ENCODE data around the gene KIF3C. TPM values are rescaled to one million over a fixed set of nuclear protein-coding genes. Genes with fewer than 3 reads are reported as not detected.
"Not testable (repeated sequence)": the region's sequence is repeated elsewhere in the genome, so short reads cannot be mapped to it uniquely, and the experiment has no call there.

The KIF3C gene
- total and polyA plus RNA-seq, 2 donors (not counting 1 experiment from before 2014, with no cell fraction given) = 9.7 to 13.0 TPM

DNA sequence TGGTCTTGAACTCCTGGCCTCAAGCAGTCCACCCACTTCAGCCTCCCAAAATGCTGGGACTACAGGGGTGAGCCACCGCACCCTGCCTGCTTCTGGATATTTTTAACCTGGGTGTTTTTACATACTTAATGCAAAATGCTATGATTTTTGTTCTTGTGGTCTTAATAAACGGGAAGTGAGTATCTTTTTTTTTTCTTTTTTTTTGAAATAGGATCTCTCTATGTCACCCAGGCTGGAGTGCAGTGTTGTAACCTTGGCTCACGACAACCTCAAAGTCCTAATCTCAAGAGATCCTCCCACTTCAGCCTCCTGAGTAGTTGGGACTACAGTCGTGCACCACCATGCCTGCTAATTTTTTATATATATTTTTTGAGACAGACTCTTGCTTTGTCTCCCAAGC is 84.8 kb downstream of the KIF3C start:
- Histone ChIP-seq H3K79me2 (ENCODE audit: control insufficient read depth, insufficient read depth, low read length) (no peaks in the 10 kb centered on the region), H4K20me1 (ENCODE audit: control insufficient read depth, extremely low read depth, insufficient read depth, low read length) (no peaks in the 10 kb centered on the region), H3K27ac (ENCODE audit: insufficient read depth, low read length) (no peak overlapping the region), H2AFZ (ENCODE audit: low read length) (no peak overlapping the region), H3K4me3 (replicated peaks in 1 of 4; ENCODE audit: control extremely low read depth in 1 of 4, insufficient read depth in 1 of 4, low read depth in 3 of 4, low read length in 4 of 4) (no peak overlapping the region), H3K36me3 (ENCODE audit: control insufficient read depth, insufficient read depth, low read length) (no peaks in the 10 kb centered on the region), H3K4me2 (ENCODE audit: extremely low read depth, insufficient read depth, low read length) (no peak overlapping the region), H3K9me3 (ENCODE audit: control insufficient read depth, insufficient read depth, low read depth, low read length) (no peaks in the 10 kb centered on the region), H3K9ac (ENCODE audit: insufficient read depth, low read length) (no peak overlapping the region), H3K4me1 (ENCODE audit: control insufficient read depth, extremely low read depth, insufficient read depth, low read length) (no peaks in the 10 kb centered on the region), H3K27me3 (ENCODE audit: control insufficient read depth, insufficient read depth, low read length) (no peaks in the 10 kb centered on the region)
- no peak for DNase-seq (ENCODE audit: low read depth in 2 of 2)
- TF ChIP-seq EZH2 (IDR thresholded peaks at IDR 0.05; ENCODE audit: low read length, missing control alignments) = no peak
- TF ChIP-seq, protein P1, sequence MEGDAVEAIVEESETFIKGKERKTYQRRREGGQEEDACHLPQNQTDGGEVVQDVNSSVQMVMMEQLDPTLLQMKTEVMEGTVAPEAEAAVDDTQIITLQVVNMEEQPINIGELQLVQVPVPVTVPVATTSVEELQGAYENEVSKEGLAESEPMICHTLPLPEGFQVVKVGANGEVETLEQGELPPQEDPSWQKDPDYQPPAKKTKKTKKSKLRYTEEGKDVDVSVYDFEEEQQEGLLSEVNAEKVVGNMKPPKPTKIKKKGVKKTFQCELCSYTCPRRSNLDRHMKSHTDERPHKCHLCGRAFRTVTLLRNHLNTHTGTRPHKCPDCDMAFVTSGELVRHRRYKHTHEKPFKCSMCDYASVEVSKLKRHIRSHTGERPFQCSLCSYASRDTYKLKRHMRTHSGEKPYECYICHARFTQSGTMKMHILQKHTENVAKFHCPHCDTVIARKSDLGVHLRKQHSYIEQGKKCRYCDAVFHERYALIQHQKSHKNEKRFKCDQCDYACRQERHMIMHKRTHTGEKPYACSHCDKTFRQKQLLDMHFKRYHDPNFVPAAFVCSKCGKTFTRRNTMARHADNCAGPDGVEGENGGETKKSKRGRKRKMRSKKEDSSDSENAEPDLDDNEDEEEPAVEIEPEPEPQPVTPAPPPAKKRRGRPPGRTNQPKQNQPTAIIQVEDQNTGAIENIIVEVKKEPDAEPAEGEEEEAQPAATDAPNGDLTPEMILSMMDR (conservative IDR thresholded peaks at IDR 0.05 in 1 of 2, IDR thresholded peaks at IDR 0.05 in 1 of 2; ENCODE audit: low read depth in 1 of 2, low read length in 2 of 2) = no peak

DNA sequence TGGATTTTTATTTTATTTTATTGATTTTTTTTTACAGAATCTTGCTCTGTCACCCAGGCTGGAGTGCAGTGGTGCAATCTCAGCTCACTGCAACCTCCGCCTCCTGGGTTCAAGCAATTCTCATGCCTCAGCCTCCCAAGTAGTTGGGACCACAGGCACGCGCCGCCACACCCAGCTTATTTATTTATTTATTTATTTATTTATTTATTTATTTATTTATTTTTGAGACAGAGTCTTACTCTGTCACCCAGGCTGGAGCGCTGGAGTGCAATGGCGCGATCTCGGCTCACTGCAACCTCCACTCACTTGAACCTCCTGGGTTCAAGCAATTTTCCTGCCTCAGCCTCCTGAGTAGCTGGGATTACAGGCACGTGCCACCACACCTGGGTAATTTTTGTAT is 86.0 kb downstream of the KIF3C start:
- H3K9me3 ChIP-seq (ENCODE audit: control insufficient read depth, insufficient read depth, low read depth, low read length); H3K9ac ChIP-seq (ENCODE audit: insufficient read depth, low read length); H3K4me3 ChIP-seq (replicated peaks in 1 of 4; ENCODE audit: control extremely low read depth in 1 of 4, insufficient read depth in 1 of 4, low read depth in 3 of 4, low read length in 4 of 4); H2AFZ ChIP-seq (ENCODE audit: low read length); H3K4me2 ChIP-seq (ENCODE audit: extremely low read depth, insufficient read depth, low read length); H4K20me1 ChIP-seq (ENCODE audit: control insufficient read depth, extremely low read depth, insufficient read depth, low read length); H3K79me2 ChIP-seq (ENCODE audit: control insufficient read depth, insufficient read depth, low read length); H3K27me3 ChIP-seq (ENCODE audit: control insufficient read depth, insufficient read depth, low read length); H3K36me3 ChIP-seq (ENCODE audit: control insufficient read depth, insufficient read depth, low read length); H3K4me1 ChIP-seq (ENCODE audit: control insufficient read depth, extremely low read depth, insufficient read depth, low read length); DNase-seq (ENCODE audit: low read depth in 2 of 2); H3K27ac ChIP-seq (ENCODE audit: insufficient read depth, low read length): not testable (repeated sequence)

DNA sequence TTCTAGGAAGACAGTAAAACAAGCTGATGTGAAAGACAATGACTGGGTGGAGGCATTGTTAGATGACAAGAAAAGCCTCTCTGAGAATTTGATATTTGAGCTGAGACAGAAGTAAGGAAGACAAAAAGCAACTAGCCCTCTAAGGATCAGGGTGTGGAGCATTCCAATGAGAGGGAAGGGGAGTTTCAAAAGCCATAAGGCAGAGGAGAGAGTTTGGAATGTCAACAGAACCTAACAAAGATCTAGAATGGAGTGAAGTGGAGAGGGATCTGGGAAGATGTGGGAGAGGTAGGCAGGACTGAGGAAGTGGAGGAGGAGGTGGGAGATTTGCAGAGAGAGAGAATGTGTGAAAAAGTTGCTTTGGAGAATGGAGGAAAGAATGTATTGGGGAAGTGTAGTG is 86.7 kb downstream of the KIF3C start:
- no peaks in the 10 kb centered on the region for H3K9me3 ChIP-seq (ENCODE audit: control insufficient read depth, insufficient read depth, low read depth, low read length)
- H3K4me3 ChIP-seq (replicated peaks in 1 of 4; ENCODE audit: control extremely low read depth in 1 of 4, insufficient read depth in 1 of 4, low read depth in 3 of 4, low read length in 4 of 4) = no peak overlapping the region
- no peaks in the 10 kb centered on the region for H3K27me3 ChIP-seq (ENCODE audit: control insufficient read depth, insufficient read depth, low read length)
- H3K9ac ChIP-seq (ENCODE audit: insufficient read depth, low read length) = no peak overlapping the region
- H3K4me1 ChIP-seq (ENCODE audit: control insufficient read depth, extremely low read depth, insufficient read depth, low read length) = no peaks in the 10 kb centered on the region
- H2AFZ ChIP-seq (ENCODE audit: low read length) = no peak overlapping the region
- no peaks in the 10 kb centered on the region for H4K20me1 ChIP-seq (ENCODE audit: control insufficient read depth, extremely low read depth, insufficient read depth, low read length)
- H3K27ac ChIP-seq (ENCODE audit: insufficient read depth, low read length) = no peak overlapping the region
- H3K36me3 ChIP-seq (ENCODE audit: control insufficient read depth, insufficient read depth, low read length) = no peaks in the 10 kb centered on the region
- TF ChIP-seq, protein P1 (conservative IDR thresholded peaks at IDR 0.05 in 1 of 2, IDR thresholded peaks at IDR 0.05 in 1 of 2; ENCODE audit: low read depth in 1 of 2, low read length in 2 of 2) = no peak
- no peak overlapping the region for H3K4me2 ChIP-seq (ENCODE audit: extremely low read depth, insufficient read depth, low read length)
- DNase-seq (ENCODE audit: low read depth in 2 of 2) = no peak
- no peaks in the 10 kb centered on the region for H3K79me2 ChIP-seq (ENCODE audit: control insufficient read depth, insufficient read depth, low read length)

DNA sequence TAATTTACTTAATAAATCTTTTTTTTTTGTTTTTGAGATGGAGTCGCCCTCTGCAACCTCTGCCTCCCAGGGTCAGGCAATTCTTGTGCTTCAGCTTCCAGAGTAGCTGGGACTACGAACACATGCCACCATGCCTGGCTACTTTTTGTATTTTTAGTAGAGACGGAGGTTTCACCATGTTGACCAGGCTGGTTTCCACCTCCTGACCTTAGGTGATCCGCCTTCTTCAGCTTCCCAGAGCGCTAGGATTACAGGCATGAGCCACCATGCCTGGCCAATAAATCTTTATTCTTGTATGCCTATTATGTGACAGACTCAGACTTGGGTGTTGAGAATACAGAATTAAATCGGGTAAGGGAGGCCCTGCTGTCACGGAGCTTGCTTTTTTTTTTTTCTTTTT is 87.3 kb downstream of the KIF3C start:
- H3K9me3 ChIP-seq (ENCODE audit: control insufficient read depth, insufficient read depth, low read depth, low read length) = no peaks in the 10 kb centered on the region
- H3K4me1 ChIP-seq (ENCODE audit: control insufficient read depth, extremely low read depth, insufficient read depth, low read length) = no peaks in the 10 kb centered on the region
- no peak overlapping the region for H3K9ac ChIP-seq (ENCODE audit: insufficient read depth, low read length)
- no peak overlapping the region for H2AFZ ChIP-seq (ENCODE audit: low read length)
- no peaks in the 10 kb centered on the region for H4K20me1 ChIP-seq (ENCODE audit: control insufficient read depth, extremely low read depth, insufficient read depth, low read length)
- no peaks in the 10 kb centered on the region for H3K79me2 ChIP-seq (ENCODE audit: control insufficient read depth, insufficient read depth, low read length)
- H3K36me3 ChIP-seq (ENCODE audit: control insufficient read depth, insufficient read depth, low read length) = no peaks in the 10 kb centered on the region
- H3K27ac ChIP-seq (ENCODE audit: insufficient read depth, low read length) = no peak overlapping the region
- no peak overlapping the region for H3K4me2 ChIP-seq (ENCODE audit: extremely low read depth, insufficient read depth, low read length)
- H3K27me3 ChIP-seq (ENCODE audit: control insufficient read depth, insufficient read depth, low read length) = no peaks in the 10 kb centered on the region
- DNase-seq (ENCODE audit: low read depth in 2 of 2) = no peak
- TF ChIP-seq EZH2 (IDR thresholded peaks at IDR 0.05; ENCODE audit: low read length, missing control alignments) = no peak
- TF ChIP-seq, protein P1 (conservative IDR thresholded peaks at IDR 0.05 in 1 of 2, IDR thresholded peaks at IDR 0.05 in 1 of 2; ENCODE audit: low read depth in 1 of 2, low read length in 2 of 2) = no peak
- H3K4me3 ChIP-seq (replicated peaks in 1 of 4; ENCODE audit: control extremely low read depth in 1 of 4, insufficient read depth in 1 of 4, low read depth in 3 of 4, low read length in 4 of 4) = no peak overlapping the region

Measured in fibroblast of lung (primary cell).